Karpas-422 (cell line): ENCODE measurements around the gene EIF2B2. TPM values are rescaled to one million over a fixed set of nuclear protein-coding genes. Genes with fewer than 3 reads are reported as not detected.
A peak's percentile ranks its signal among the peaks of the same experiment; 100 is the strongest.

Experiments
- DNase-seq: peaks from one replicate; pipeline ENCODE4 v3.0.0-alpha.2; 2015
- H2AFZ ChIP-seq: fragments of 200-600 bp; sonication (generic); 2 replicates; pipeline ENCODE4 v1.6.1; 2014; ENCODE audit warnings: antibody characterized with exemption, low read length, mixed read lengths
- H3K27ac ChIP-seq: fragments of 200-600 bp; sonication (generic); 2 replicates; pipeline ENCODE4 v1.5.1; 2014; ENCODE audit warnings: mild to moderate bottlenecking, low read length, moderate library complexity
- H3K27me3 ChIP-seq: fragments of 200-600 bp; sonication (generic); 2 replicates; pipeline ENCODE4 v1.6.1; 2014; ENCODE audit warnings: low read length, mixed read lengths
- H3K36me3 ChIP-seq: fragments of 200-600 bp; sonication (generic); 2 replicates; pipeline ENCODE4 v1.6.1; 2014; ENCODE audit warnings: low read length, mixed read lengths; ENCODE audit not compliant: insufficient read depth
- H3K4me1 ChIP-seq: fragments of 200-600 bp; sonication (generic); 2 replicates; pipeline ENCODE4 v1.6.1; 2014; ENCODE audit warnings: mild to moderate bottlenecking, low read length, mixed read lengths
- H3K4me2 ChIP-seq: fragments of 200-600 bp; sonication (generic); 2 replicates; pipeline ENCODE4 v1.6.1; 2014; ENCODE audit warnings: low read length, low read depth, mild to moderate bottlenecking; ENCODE audit not compliant: poor library complexity, severe bottlenecking
- H3K4me3 ChIP-seq: fragments of 200-600 bp; sonication (generic); 2 replicates; pipeline ENCODE4 v1.5.1; 2014; ENCODE audit warnings: mild to moderate bottlenecking, antibody characterized with exemption, low read length, mixed read lengths
- H3K79me2 ChIP-seq: fragments of 200-600 bp; sonication (generic); 2 replicates; pipeline ENCODE4 v1.6.1; 2014; ENCODE audit warnings: mild to moderate bottlenecking, low read length, mixed read lengths
- H3K9ac ChIP-seq: fragments of 200-600 bp; sonication (generic); 2 replicates; pipeline ENCODE4 v1.6.0; 2014; ENCODE audit warnings: low read length
- H3K9me2 ChIP-seq: fragments of 200-600 bp; sonication (generic), shearing (Covaris generic); replicated peaks from 2 replicates; pipeline ENCODE4 v1.6.0; 2014; ENCODE audit warnings: mild to moderate bottlenecking, low read length, moderate library complexity; ENCODE audit not compliant: insufficient read depth
- H3K9me3 ChIP-seq: fragments of 300-700, 200-600 bp; sonication (generic); 2 replicates; pipeline ENCODE4 v1.6.1; 2014; ENCODE audit warnings: low read length, mixed read lengths
- H4K20me1 ChIP-seq: fragments of 200-600 bp; sonication (generic); 2 replicates; pipeline ENCODE4 v1.6.1; 2014; ENCODE audit warnings: mild to moderate bottlenecking, antibody characterized with exemption, low read length, low read depth; ENCODE audit not compliant: insufficient read depth
- total RNA-seq: library from RNA; depleted of rRNA; stranded (reverse); fragments of >200 nt; shearing (Covaris generic); gene quantifications from 2 replicates; pipeline ENCODE4 v1.2.3, GENCODE V29; 2014; ENCODE audit warnings: low replicate concordance; rRNA removed

The EIF2B2 gene
- 86.5 and 106 TPM in 2 replicates for total RNA-seq

GRCh38 chr14:75002392-75003249 lies at the start of gene EIF2B2:
Gene EIF2B2, plus strand, starts transcription at chr14:75002921. Its CDS starts 70 bp downstream, at chr14:75002991.
- H4K20me1 ChIP-seq: peaks cover 2% of the 10 kb centered on the region; the same call in 1 of the 2 replicates
- peak within 1 kb of the TSS; percentile 89 for H3K4me3 ChIP-seq
- peak within 1 kb of the TSS; percentile 94 for H3K4me2 ChIP-seq
- peaks cover 5% of the 10 kb centered on the region; the same call in 1 of the 2 replicates for H3K9me3 ChIP-seq
- peak within 1 kb of the TSS; percentile 87 for H3K9ac ChIP-seq
- no peaks in the 10 kb centered on the region for H3K27me3 ChIP-seq
- no peaks in the 10 kb centered on the region for H3K9me2 ChIP-seq
- DNase-seq: peak; percentile 100
- H2AFZ ChIP-seq: peak within 1 kb of the TSS; percentile 76
- H3K4me1 ChIP-seq: peaks cover 17% of the 10 kb centered on the region
- peaks cover 27% of the 10 kb centered on the region; the same call in 1 of the 2 replicates for H3K36me3 ChIP-seq
- H3K27ac ChIP-seq: peak within 1 kb of the TSS; percentile 23; the same call in 1 of the 2 replicates
- H3K79me2 ChIP-seq: peaks cover 20% of the 10 kb centered on the region

- no peaks in the 10 kb centered on the region for H3K9me2 ChIP-seq
- DNase-seq: no peak
- H4K20me1 ChIP-seq: no peaks in the 10 kb centered on the region
- H3K79me2 ChIP-seq: no peaks in the 10 kb centered on the region
- H3K4me1 ChIP-seq: peaks cover 14% of the 10 kb centered on the region
- H3K4me3 ChIP-seq: no peak overlapping the region
- H3K27ac ChIP-seq: no peak overlapping the region
- no peak overlapping the region for H3K9ac ChIP-seq
- H3K9me3 ChIP-seq: no peaks in the 10 kb centered on the region
- H3K4me2 ChIP-seq: no peak overlapping the region
- H2AFZ ChIP-seq: no peak overlapping the region
- no peaks in the 10 kb centered on the region for H3K36me3 ChIP-seq
- no peaks in the 10 kb centered on the region for H3K27me3 ChIP-seq
These were observed 49.0 kb upstream of the EIF2B2 start for GRCh38 chr14:74953686-74954085.

GRCh38 chr14:74954232-74954946 lies 48.3 kb upstream of the EIF2B2 start:
- Histone ChIP-seq H3K4me1 (peaks cover 14% of the 10 kb centered on the region), H3K9ac (no peak overlapping the region), H4K20me1 (no peaks in the 10 kb centered on the region), H3K4me2 (no peak overlapping the region), H3K9me3 (no peaks in the 10 kb centered on the region), H3K36me3 (no peaks in the 10 kb centered on the region), H3K4me3 (no peak overlapping the region), H3K27ac (no peak overlapping the region), H3K79me2 (no peaks in the 10 kb centered on the region), H2AFZ (no peak overlapping the region), H3K9me2 (no peaks in the 10 kb centered on the region), H3K27me3 (no peaks in the 10 kb centered on the region)
- DNase-seq: no peak

DNA sequence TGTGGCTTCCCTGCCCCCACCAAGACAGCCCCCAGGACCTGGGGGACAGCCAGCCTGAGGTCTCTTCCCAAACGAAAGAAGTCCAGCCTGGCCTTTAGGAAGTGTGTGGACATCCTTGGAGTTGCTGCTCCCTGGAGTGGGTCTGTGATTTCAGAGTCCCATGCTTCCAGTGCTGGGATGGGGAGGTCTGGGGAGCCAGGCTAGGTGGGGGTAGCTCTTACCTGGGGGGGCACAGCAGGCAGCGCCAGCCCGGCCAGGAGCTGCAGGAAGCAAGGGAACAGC lies 47.8 kb upstream of the EIF2B2 start:
- H2AFZ ChIP-seq: no peak overlapping the region
- no peak for DNase-seq
- H3K4me3 ChIP-seq: no peak overlapping the region; the same call in 1 of the 2 replicates

GRCh38 chr14:74955229-74956026 lies 47.3 kb upstream of the EIF2B2 start, which contains the start of gene PGF:
Gene PGF, minus strand, starts transcription at chr14:74955597. Its CDS starts 355 bp downstream, at chr14:74955242.
- H2AFZ ChIP-seq: no peak within 1 kb of the TSS
- no peaks in the 10 kb centered on the region for H3K36me3 ChIP-seq
- peaks cover 14% of the 10 kb centered on the region for H3K4me1 ChIP-seq
- no peak within 1 kb of the TSS; the same call in 1 of the 2 replicates for H3K4me3 ChIP-seq
- no peaks in the 10 kb centered on the region for H3K79me2 ChIP-seq
- peak within 1 kb of the TSS; percentile 33 for H3K4me2 ChIP-seq
- H3K27me3 ChIP-seq: no peaks in the 10 kb centered on the region
- H3K27ac ChIP-seq: no peak within 1 kb of the TSS
- no peaks in the 10 kb centered on the region for H4K20me1 ChIP-seq
- H3K9me2 ChIP-seq: no peaks in the 10 kb centered on the region
- H3K9ac ChIP-seq: no peak within 1 kb of the TSS
- no peaks in the 10 kb centered on the region for H3K9me3 ChIP-seq
- DNase-seq: no peak

More for the DNA sequence above, 47.8 kb upstream of the EIF2B2 start:
- Histone ChIP-seq H3K4me2 (peak overlapping the region; percentile 33), H4K20me1 (no peaks in the 10 kb centered on the region), H3K27me3 (no peaks in the 10 kb centered on the region), H3K27ac (no peak overlapping the region), H3K9me2 (no peaks in the 10 kb centered on the region), H3K9ac (no peak overlapping the region), H3K9me3 (no peaks in the 10 kb centered on the region), H3K36me3 (no peaks in the 10 kb centered on the region), H3K4me1 (peaks cover 14% of the 10 kb centered on the region), H3K79me2 (no peaks in the 10 kb centered on the region)

- Histone ChIP-seq H3K4me2 (no peak overlapping the region), H3K27me3 (no peaks in the 10 kb centered on the region)
These were observed 46.8 kb upstream of the EIF2B2 start for GRCh38 chr14:74956027-74956279.

DNA sequence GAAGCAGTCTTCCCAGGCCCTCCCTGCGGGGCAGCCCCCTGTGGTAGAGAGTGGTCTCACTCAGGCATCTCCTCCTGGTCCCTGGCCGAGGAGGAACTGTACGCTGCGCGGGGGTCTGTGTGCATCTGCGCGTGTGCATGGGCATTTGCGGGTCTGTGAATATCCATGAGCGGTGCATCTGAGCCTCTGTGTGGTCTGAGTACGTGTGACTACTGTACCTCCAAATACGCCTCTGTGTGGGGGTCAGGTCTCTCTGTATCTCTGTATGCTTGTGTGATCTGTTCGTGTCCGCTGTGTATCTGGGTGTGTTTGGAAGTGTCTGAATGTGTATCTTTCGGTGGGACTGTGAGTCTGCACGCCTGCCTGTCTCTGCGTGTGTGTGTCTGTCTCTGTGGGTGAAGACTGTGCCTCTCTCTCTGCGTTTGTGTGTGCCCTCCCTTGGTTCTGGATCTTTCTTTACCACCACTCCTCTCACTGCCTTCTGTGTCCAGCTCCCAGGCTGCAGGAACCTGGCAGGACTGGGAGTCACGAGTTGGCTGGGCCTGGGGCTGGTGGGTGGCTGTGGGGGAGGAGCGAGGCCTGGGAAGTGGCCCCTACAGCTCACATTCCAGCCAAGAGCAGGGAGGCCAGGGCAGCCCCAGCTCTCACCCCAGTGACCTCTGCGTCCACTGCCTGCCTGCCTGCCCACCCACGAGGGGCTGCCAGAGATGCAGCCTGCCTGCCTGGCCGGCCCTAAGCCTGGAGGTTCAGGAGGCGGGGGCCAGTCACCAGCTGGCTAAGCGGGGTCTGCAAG lies 46.2 kb upstream of the EIF2B2 start:
- Histone ChIP-seq H3K9ac (no peak overlapping the region), H3K4me1 (peaks cover 14% of the 10 kb centered on the region), H3K27ac (no peak overlapping the region), H3K27me3 (no peaks in the 10 kb centered on the region), H3K9me2 (no peaks in the 10 kb centered on the region), H3K79me2 (no peaks in the 10 kb centered on the region), H3K9me3 (no peaks in the 10 kb centered on the region), H3K4me3 (no peak overlapping the region), H4K20me1 (no peaks in the 10 kb centered on the region), H3K4me2 (no peak overlapping the region), H3K36me3 (no peaks in the 10 kb centered on the region), H2AFZ (no peak overlapping the region)
- DNase-seq: no peak

More at GRCh38 chr14:74956027-74956279, 46.8 kb upstream of the EIF2B2 start:
- peaks cover 14% of the 10 kb centered on the region for H3K4me1 ChIP-seq
- H3K9me3 ChIP-seq: no peaks in the 10 kb centered on the region
- no peak for DNase-seq
- H3K9ac ChIP-seq: no peak overlapping the region
- no peak overlapping the region for H2AFZ ChIP-seq
- H3K27ac ChIP-seq: no peak overlapping the region
- H3K79me2 ChIP-seq: no peaks in the 10 kb centered on the region
- no peak overlapping the region for H3K4me3 ChIP-seq
- no peaks in the 10 kb centered on the region for H3K36me3 ChIP-seq
- no peaks in the 10 kb centered on the region for H4K20me1 ChIP-seq
- no peaks in the 10 kb centered on the region for H3K9me2 ChIP-seq
